ENCODE data around the gene ZNF777.
"Not testable (repeated sequence)": the region's sequence is repeated elsewhere in the genome, so short reads cannot be mapped to it uniquely, and the experiment has no call there.

Gene ZNF777

GRCh38 chr7:149460493-149461277, at the start of gene ZNF777:
ZNF777 (minus strand) TSS chr7:149461062; CDS start chr7:149456022, 5,040 bp downstream.
- peak; percentile 50 for DNase-seq (ENCODE audit: low read depth)

DNA sequence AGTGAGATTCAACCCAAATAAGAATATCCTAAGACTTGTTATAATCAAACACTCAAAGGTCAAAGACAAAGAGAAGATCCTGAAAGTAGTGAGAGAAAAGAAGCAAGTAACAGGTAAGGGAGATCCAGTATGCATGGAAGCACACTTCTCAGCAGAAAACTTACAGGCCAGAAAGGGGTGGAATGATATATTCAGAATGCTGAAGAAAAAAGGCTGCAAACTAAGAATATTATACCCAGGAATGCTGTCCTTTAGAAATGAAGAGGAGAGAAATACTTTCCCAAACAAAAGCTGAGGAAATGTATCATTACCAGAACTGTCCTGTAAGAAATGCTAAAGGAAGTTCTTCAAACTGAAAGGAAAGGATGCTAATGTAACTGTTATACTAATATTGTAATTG, 49.4 kb upstream of the ZNF777 start:
- no peak for DNase-seq (ENCODE audit: low read depth)

DNA sequence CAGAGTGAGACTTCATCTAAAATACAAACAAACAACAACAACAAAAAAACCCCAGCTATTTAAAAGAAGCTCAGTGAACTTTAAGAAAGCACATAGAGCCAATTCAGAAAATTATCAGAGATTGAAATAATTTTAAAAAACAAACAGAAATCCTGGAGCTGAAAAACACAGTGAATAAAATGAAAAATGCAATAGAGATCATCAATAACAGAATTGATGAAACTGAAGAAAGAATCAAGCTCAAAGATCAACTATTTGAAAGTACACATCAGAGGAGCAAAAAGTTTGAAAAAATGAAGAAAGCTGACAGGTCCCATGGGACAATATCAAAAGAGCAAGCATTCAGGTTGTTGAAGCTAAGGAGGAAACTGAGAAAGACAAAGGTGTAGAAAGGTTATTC, 48.9 kb upstream of the ZNF777 start:
- no peak for DNase-seq (ENCODE audit: low read depth)

DNA sequence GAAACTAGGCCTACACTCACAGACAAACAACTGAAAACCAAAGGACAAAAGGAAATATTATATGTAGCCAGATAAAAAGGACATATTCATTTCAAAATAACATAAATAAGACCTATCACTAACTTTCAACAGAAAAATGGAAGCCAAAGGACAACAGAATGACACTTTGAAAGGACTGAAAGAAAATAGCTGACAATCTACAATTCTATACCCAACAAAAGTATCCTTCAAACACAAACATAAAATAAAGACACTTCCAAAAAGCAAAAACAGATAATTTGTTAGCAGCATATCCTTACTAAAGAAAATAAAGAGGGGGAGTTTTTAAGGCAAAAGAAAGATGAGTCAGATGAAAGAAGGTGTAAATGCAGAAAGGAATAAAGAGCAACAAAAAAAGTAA, 44.7 kb upstream of the ZNF777 start:
- DNase-seq (ENCODE audit: low read depth) = no peak

- DNase-seq (ENCODE audit: low read depth) = no peak
Measured at GRCh38 chr7:149501651-149502050, 40.8 kb upstream of the ZNF777 start.

- DNase-seq (ENCODE audit: low read depth) = no peak
Measured at GRCh38 chr7:149500910-149501309, 40.0 kb upstream of the ZNF777 start.

DNA sequence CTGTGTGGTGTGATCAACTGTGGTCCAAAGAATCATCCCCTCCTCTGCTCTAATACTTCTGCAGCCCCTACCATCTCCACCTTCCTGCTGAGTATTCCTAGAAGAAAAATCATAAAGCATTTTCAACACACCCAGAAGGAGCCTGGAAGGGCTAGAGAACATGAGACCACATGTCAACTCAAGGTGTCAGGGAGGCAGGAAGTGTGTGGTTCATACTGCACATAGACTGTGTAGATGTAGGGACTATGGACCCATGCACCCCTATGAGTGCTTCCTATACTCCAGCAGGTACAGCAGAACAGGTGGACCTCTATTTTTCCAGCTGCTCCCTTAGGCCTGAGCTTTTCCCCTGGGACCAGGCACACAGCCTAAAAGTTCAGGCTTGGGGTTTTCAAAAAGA, 39.3 kb upstream of the ZNF777 start:
- no peak for DNase-seq (ENCODE audit: low read depth)

GRCh38 chr7:149498811-149499210, 37.9 kb upstream of the ZNF777 start:
- DNase-seq (ENCODE audit: low read depth) = no peak

DNA sequence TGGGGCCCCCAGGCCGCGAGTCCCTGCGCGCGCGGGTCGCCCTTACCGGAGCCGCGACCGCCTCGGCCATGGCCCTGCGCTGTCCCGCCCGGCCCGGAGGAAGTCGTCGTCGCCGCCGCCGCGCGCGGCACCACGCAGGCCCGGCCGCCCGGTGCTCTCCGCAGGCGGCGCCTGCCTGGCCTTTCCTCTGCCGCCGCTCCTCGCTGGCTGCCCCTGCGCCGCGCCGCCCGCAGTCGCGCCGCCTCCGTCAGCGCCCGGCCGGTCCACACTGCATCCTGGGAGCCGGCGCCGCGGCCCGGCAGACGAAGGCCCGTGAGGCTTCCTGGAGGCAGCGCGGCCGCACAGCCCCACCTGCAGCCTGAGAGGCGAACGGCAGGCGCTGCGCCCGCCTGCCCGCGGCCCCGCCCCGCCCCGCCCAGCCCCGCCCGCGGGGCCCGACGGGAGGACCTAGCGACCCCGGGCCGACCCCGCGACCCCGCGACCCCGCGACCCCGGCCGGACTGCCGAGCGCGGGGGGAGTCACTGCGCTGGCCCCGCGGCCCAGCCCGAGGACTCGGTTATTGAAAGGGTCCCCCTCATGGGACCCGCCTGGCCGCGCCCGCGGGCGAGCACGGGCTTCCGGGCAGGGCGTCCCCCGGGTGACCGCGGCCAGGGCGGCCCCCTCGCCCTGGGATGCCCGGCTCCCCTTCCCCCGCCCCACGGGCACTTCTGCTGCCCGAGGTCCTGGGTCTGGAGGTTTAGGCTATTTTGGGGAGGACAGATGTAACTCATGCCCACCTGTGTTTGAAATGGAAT, 36.8 kb upstream of the ZNF777 start, which contains the start of gene ZNF746:
TSS of gene ZNF746 (minus strand) at position 343 of the 795 bp plus-strand sequence. CDS start at position 70, 273 bp downstream.
- no peak for DNase-seq (ENCODE audit: low read depth)

DNA sequence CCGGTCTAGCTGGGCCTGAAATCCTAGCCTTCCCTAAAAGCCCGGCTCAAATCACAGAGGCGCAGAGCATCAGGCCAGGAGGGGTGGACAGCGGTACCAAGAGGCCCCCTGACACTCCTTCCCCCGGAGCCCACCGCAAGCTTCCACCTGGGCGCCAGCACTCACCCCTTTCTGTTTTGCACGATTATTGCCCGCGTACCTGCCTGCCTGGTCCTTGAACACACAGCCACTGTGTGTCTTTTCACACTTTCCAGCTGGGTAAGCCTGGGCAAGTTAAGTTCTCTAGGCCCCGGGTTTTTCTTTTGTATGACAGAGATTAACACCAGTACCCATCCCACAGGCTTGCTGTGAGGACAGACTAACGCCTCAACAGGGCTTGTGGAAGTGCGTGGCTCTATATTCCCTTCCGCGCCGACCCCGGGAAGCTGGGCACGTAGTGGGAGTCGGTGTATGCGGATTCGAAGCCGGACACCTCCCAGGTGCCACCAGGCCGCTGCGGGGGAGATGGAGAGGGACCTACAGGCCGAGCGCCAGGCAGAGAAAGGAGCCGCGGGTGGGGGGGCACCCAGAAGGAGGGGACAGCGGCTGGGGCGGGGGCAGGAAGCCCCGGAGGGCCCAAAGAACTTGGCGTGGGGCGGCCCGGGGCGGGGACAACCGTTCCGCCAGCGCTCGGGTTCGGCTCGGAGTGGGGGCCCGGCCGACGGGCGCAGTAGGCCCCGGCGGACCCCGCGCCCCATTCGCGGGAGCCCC, 36.0 kb upstream of the ZNF777 start:
- DNase-seq (ENCODE audit: low read depth) = no peak

DNA sequence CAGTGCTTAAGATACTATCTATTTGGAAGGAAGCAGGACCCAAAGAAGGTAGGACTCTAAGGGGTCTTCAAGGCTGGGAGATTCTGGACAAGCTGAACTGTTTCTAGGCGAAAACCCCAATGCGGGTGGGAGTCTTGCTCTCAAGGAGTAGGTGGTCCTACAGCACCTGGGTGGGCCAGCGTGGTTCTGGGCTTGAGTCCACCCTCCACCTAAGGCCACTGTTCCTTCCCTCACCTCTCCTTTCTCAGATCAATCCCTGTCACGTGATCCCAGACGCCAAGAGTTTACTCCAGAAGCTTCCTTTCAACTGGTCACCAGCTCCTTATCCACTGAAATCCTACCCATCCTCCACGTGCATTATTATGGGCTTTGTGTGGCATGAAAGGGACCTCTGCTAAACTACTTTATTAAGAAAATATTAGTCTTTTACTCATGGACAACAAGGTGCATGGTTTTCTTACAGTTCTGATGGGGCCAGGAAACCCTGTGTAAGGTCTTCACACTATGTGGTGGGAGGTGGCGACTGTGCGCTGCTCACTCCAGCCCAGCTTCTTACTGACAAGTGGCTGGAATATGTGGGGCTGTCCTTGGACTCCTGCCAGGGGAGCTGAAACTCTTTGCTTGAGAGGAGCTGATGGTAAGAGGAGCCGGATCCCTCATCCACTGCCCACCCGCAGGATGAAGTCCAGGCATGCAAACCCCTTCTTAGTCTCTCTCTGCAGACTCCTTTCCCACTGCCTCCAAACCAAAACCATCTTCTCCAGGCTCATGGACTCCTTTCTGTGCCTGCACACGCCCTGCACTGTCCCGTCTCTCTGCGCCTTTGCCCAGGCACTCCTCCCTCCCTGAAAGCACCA, 35.2 kb upstream of the ZNF777 start:
- no peak for DNase-seq (ENCODE audit: low read depth)

GRCh38 chr7:149494738-149495368, 34.0 kb upstream of the ZNF777 start:
- no peak for DNase-seq (ENCODE audit: low read depth)

GRCh38 chr7:149493975-149494374, 33.1 kb upstream of the ZNF777 start:
- not testable (repeated sequence) for DNase-seq (ENCODE audit: low read depth)

DNA sequence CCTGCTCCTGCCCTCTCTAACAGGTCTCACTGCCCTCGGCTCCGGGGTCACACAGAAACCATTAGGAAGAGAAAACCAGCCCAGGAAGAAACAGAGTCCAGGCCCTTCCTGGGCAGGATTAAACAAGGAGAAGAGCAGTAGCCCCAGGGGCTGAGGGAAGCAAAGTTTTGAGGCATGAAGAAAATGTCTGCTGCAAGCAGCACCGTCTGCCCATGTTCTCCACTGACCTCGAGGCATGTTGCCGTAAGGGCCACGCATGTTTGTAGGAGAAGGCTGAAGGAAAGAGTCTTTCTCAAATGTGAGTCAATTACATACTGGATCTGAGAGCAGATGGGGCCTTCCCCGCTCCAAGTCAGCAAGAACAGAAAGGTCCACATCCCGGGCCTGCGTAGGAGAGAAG, 32.5 kb upstream of the ZNF777 start:
- DNase-seq (ENCODE audit: low read depth) = no peak

GRCh38 chr7:149490083-149490760, 29.4 kb upstream of the ZNF777 start:
- no peak for DNase-seq (ENCODE audit: low read depth)

- no peak for DNase-seq (ENCODE audit: low read depth)
Measured at GRCh38 chr7:149489391-149490024, 28.6 kb upstream of the ZNF777 start.

GRCh38 chr7:149479568-149479967, 18.7 kb upstream of the ZNF777 start:
- no peak for DNase-seq (ENCODE audit: low read depth)

DNA sequence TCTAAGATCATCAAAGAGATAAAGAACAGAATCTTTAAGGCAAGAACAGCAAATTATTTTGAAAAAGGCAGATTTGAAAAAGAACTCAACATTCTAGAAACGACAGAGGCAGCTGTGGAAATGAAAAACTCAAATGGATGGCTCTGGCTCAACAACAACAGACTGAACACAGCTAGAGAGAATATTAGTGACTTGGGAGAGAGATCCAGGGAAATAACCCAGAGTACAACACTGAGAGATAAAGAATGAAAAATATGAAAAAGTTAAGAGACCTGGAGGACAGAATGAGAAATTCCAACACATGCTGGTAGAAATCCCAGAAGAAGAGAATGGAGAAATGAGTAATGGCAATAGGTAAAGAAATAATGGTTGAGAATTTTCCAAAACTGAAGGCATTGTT, 17.9 kb upstream of the ZNF777 start:
- no peak for DNase-seq (ENCODE audit: low read depth)

DNA sequence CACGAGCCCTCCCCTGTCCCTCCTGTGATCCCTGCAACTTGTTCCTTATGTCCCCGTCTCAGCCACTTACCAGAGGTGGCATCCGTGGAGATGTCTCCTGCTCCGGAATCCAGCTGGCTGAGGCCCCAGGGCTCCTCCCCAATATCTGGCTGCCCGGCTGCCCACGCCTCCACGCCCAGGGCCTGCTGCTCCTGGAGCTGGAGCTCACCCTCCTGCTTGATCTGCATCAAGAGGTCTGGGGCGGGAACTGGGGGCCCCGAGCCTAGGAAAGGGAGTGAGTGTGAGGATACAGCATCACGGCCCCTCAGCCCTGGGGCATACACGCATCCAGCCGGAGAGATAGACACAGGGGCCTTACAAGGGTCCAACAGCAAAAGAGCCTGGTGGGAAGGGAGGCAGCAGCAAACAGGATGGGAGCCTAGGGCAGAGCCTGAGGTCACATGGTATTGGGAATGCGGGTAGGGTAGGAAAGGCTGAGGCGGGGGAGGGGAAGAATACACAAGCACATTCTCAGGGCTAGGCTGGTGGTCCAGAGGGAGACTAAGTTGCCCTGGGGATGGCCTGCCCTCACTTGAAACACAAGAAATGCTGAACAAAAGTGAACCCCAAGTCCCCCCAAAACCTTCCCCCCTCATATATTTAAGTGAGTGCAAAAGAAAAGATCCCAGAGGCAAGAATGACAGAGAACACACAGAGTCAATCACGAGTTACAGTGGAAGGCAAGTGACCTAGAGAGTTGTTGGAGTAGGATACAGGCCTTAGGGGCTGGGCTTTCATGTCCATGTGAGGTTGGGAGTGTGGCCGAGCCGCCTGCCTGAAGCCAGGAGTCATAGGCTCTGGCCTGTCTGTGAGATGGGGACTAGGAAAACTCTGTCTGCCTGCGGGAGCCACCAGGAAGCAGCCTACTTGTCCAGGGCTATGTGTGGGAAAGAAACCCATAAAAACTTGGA, 16.9 kb upstream of the ZNF777 start:
- DNase-seq (ENCODE audit: low read depth) = no peak
